ENCODE data around the gene MAGI1. TPM values are rescaled to one million over a fixed set of nuclear protein-coding genes. Genes with fewer than 3 reads are reported as not detected.

MAGI1 gene
- polyA plus RNA-seq, 3 donors = not detected

- Histone ChIP-seq H3K4me3 (replicated peaks in 1 of 3; ENCODE audit: low read depth in 2 of 3, low read length in 3 of 3) (no peak overlapping the region), H3K4me1 (ENCODE audit: control insufficient read depth in 1 of 2, insufficient read depth in 2 of 2, low read length in 2 of 2) (no peaks in the 10 kb centered on the region), H3K4me2 (replicated peaks; ENCODE audit: extremely low read depth, low read length, poor library complexity, severe bottlenecking) (no peak overlapping the region), H3K27me3 (ENCODE audit: control insufficient read depth in 2 of 2, insufficient read depth in 2 of 2, low read length in 2 of 2) (no peaks in the 10 kb centered on the region), H3K9me3 (replicated peaks in 1 of 2; ENCODE audit: control insufficient read depth in 1 of 2, insufficient read depth in 1 of 2, low read length in 2 of 2) (no peaks in the 10 kb centered on the region), H2AFZ (ENCODE audit: insufficient read depth, low read depth, low read length, poor library complexity, severe bottlenecking) (no peak overlapping the region), H3K36me3 (replicated peaks in 1 of 2; ENCODE audit: control insufficient read depth in 1 of 2, insufficient read depth in 2 of 2, low read length in 2 of 2) (no peaks in the 10 kb centered on the region), H3K27ac (ENCODE audit: low read depth in 1 of 2, low read length in 2 of 2) (no peak overlapping the region), H4K20me1 (ENCODE audit: insufficient read depth, low read length) (no peaks in the 10 kb centered on the region), H3K9ac (ENCODE audit: insufficient read depth, low read length, poor library complexity, severe bottlenecking) (no peak overlapping the region), H3K79me2 (ENCODE audit: insufficient read depth, low read length) (no peaks in the 10 kb centered on the region)
- Mint-ChIP-seq H3K27me3 (ENCODE audit: low read depth in 3 of 3) (no peaks in the 10 kb centered on the region), H3K9me3 (no peaks in the 10 kb centered on the region), H3K4me3 (no peak overlapping the region), H3K36me3 (no peaks in the 10 kb centered on the region), H3K4me1 (no peaks in the 10 kb centered on the region), H3K27ac (no peak overlapping the region)
- TF ChIP-seq CTCF (IDR thresholded peaks at IDR 0.05) = no peak
- intact Hi-C loops (cut with micrococcal nuclease) = no loop called here
- 80% methylated on average over 2 of the region's 2 CpGs for WGBS (ENCODE audit: insufficient coverage)
- DNase-seq = no peak
Observed at GRCh38 chr3:65674226-65674625, 364.5 kb downstream of the MAGI1 start.

GRCh38 chr3:65672871-65673815, 365.6 kb downstream of the MAGI1 start:
- Histone ChIP-seq H3K9ac (ENCODE audit: insufficient read depth, low read length, poor library complexity, severe bottlenecking) (no peak overlapping the region), H3K4me1 (ENCODE audit: control insufficient read depth in 1 of 2, insufficient read depth in 2 of 2, low read length in 2 of 2) (no peaks in the 10 kb centered on the region), H3K4me3 (replicated peaks in 1 of 3; ENCODE audit: low read depth in 2 of 3, low read length in 3 of 3) (no peak overlapping the region), H3K36me3 (replicated peaks in 1 of 2; ENCODE audit: control insufficient read depth in 1 of 2, insufficient read depth in 2 of 2, low read length in 2 of 2) (no peaks in the 10 kb centered on the region), H3K4me2 (replicated peaks; ENCODE audit: extremely low read depth, low read length, poor library complexity, severe bottlenecking) (no peak overlapping the region), H3K9me3 (replicated peaks in 1 of 2; ENCODE audit: control insufficient read depth in 1 of 2, insufficient read depth in 1 of 2, low read length in 2 of 2) (no peaks in the 10 kb centered on the region), H3K79me2 (ENCODE audit: insufficient read depth, low read length) (no peaks in the 10 kb centered on the region), H3K27ac (ENCODE audit: low read depth in 1 of 2, low read length in 2 of 2) (no peak overlapping the region), H3K27me3 (ENCODE audit: control insufficient read depth in 2 of 2, insufficient read depth in 2 of 2, low read length in 2 of 2) (no peaks in the 10 kb centered on the region), H4K20me1 (ENCODE audit: insufficient read depth, low read length) (no peaks in the 10 kb centered on the region), H2AFZ (ENCODE audit: insufficient read depth, low read depth, low read length, poor library complexity, severe bottlenecking) (no peak overlapping the region)
- Mint-ChIP-seq H3K27me3 (ENCODE audit: low read depth in 3 of 3) (no peaks in the 10 kb centered on the region), H3K4me3 (no peak overlapping the region), H3K4me1 (no peaks in the 10 kb centered on the region), H3K36me3 (no peaks in the 10 kb centered on the region), H3K27ac (no peak overlapping the region), H3K9me3 (no peaks in the 10 kb centered on the region)
- DNase-seq = no peak
- intact Hi-C loops (cut with micrococcal nuclease) = no loop called here
- TF ChIP-seq CTCF (IDR thresholded peaks at IDR 0.05) = peak; percentile 56
- WGBS (ENCODE audit: insufficient coverage) = 0% methylated on average over 4 of the region's 11 CpGs

All from CD14-positive monocyte (primary cell).